NCI-H510A treated with DMSO at 0.1 percent for 48 hours (cell line): ENCODE results near the gene ATP8B1.
"Not testable (repeated sequence)": the region's sequence is repeated elsewhere in the genome, so short reads cannot be mapped to it uniquely, and the experiment has no call there.

Source experiments
- DNase-seq: peaks from one replicate; lab custom pipeline; 2025; lab: John Stamatoyannopoulos, UW

Gene ATP8B1

GRCh38 chr18:57660961-57661360 is 142.2 kb downstream of the ATP8B1 start:
- no peak for DNase-seq

DNA sequence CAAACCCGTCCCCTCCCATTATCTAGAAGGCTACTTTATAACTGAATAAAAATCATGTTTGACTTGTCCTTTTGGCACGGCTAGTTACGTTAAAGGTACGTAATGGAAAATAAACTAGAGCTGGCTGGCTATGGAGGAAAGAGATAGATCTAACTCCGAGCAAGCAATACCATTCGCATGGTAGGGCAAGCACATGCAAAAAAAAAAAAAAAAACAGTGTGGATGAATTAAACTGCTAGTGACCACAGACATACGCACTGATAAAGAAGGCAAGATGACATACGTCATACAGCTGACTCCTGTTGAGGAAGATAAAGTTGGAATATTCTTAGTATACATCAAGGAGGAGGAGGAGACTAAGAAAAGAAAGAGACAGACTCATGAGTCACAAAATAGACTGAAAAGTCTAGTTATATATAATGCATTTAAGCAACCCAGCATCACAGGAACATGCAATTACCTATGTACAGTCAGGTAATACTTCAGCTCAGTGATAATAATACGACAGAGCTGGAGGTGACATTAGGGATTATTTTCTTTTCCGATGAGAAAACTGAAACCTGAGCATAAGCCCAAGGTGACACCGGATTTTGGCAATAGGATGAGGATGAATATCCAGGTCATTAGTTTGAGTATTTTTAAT is 143.5 kb downstream of the ATP8B1 start:
- no peak for DNase-seq

- no peak for DNase-seq
Measured at GRCh38 chr18:57657542-57657941, 145.6 kb downstream of the ATP8B1 start.

GRCh38 chr18:57655740-57656139 is 147.4 kb downstream of the ATP8B1 start:
- no peak for DNase-seq

- no peak for DNase-seq
Measured at GRCh38 chr18:57651914-57652313, 151.2 kb downstream of the ATP8B1 start.

GRCh38 chr18:57649556-57650500 is 153.3 kb downstream of the ATP8B1 start:
- no peak for DNase-seq

DNA sequence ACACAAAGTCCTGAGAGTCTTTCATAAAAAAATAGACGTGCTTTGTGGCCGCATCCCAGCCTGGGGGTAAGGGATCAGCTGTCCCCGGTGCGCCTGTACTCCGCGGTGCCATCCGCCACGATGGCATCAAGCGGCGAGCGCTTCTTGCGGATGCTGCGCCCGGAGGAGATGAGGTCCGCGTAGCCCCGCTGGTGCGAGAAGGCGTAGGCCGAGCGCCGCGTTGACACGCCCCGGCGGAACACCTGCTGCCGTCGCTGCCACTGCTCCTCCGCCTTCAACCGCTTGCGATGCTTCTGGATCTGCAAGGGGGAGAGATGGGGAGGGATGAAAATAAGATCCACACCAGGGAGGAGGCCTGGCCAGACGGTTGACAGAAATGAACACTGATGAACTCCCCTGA is 154.7 kb downstream of the ATP8B1 start:
- no peak for DNase-seq

DNA sequence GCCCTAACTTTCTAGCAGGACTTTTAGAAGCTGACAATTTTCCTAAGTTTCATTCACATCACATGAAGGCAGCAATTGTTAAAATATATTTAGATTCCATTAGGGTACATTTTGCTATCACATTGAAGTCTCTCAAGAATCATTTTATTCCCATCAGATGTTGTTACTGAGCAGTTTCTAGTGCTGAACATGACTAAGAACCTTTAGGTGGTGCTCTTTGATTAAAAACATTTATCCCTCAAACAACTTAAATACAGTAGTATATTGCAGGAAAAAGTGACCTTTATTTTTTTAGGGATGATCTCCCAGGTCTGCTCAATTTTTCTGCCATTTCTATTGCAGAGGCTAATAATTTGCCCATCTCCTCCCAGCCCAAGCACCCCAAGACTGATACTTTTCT is 158.6 kb downstream of the ATP8B1 start:
- DNase-seq = peak; percentile 21

GRCh38 chr18:57643726-57644125 is 159.4 kb downstream of the ATP8B1 start:
- DNase-seq = not testable (repeated sequence)

- not testable (repeated sequence) for DNase-seq
Measured at GRCh38 chr18:57642462-57642861, 160.7 kb downstream of the ATP8B1 start.

DNA sequence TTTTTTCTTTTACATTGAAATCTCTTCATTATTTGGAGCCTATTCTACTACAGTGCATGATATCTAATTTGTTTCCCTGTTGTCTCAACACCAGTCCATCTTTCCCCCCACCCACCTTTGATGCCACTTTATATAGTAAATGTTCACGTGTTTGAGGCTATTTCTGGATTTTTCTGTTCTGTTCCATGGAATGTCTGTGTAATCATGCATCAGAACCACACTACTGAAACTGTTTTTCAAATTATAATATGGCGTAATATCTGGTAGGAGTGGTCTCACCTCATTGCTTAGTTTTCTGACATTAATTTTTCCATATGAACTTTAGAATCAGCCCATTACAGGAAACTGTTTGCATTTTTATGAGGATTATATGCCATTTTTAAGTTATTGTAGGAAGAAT is 162.4 kb downstream of the ATP8B1 start:
- DNase-seq = no peak

DNA sequence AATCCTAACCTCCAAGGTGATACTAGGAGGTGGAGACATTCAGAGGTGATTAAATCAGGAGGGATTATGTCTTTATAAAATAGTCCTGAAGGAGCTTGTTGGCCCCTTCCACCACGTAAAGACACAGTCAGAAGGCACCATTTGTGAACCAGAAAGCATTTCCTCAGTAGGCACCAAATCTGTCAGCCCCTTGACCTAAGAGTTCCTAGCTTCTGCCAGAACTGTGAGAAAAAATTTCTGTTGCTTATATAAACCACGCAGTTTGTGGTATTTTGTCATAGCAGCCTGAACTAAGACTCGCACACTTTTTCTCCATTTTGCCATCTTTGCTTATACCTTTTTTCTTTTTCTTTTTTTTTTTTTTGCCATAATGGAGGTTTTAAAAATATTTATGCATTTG is 162.9 kb downstream of the ATP8B1 start:
- DNase-seq = no peak

- no peak for DNase-seq
Measured at GRCh38 chr18:57635003-57635822, 167.9 kb downstream of the ATP8B1 start.

- DNase-seq = peak; percentile 21
Measured at GRCh38 chr18:57631697-57632096, 171.4 kb downstream of the ATP8B1 start.

- no peak for DNase-seq
Measured at GRCh38 chr18:57630754-57631595, 172.1 kb downstream of the ATP8B1 start.

DNA sequence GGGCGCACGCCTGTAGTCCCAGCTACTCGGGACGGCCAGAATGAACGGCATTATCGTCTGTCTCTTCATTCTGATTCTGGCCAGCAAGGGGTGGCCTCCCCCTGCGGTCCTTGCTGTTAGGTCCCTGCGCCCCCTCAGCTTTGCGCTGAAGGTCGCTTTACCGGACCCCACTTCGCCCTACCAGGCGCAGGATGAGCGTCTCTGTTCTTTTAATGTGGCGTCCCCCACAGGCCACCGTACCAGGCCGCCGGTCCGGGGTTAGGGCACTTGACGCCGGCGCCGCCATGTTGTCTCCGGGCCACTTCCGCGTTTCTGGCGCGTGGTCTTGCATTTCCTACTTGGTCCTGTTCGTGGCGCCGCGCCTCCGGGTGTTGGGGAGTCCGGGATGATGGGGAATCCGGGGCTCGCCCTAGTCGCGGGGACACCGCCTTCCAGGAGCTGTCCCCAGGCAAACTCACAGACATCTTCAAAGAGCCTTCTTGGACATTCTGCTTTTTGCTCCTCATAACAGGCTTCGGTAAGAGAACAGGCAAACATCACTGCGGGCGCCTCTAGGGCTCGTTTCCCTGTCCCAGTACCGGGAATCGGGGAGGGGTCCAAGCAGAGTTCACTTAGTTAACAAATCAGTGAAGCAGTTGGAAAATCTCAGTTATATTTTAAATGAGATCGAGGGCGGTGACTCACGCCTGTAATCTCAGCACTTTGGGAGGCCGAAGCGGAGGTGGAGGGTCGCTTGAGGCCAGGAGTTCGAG is 172.9 kb downstream of the ATP8B1 start:
- peak; percentile 96 for DNase-seq

DNA sequence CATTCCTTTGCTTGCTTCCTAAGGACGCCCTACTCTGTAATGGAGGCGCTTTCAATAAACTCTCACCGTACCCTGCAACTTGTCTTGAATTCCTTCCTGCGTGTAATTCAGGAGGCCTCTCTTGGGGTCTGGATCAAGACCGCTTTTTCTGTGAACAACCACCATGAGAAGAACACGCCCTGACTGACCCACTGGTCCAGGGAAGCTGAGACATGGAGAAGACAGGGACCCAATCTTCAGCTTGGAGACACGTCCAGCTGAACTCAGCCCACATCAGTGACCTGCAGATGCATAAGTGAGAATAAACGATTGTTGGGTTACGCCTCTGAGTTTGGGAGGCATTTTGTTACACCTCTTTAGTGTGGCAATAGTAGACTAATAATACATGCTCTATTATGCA is 173.7 kb downstream of the ATP8B1 start:
- DNase-seq = no peak

DNA sequence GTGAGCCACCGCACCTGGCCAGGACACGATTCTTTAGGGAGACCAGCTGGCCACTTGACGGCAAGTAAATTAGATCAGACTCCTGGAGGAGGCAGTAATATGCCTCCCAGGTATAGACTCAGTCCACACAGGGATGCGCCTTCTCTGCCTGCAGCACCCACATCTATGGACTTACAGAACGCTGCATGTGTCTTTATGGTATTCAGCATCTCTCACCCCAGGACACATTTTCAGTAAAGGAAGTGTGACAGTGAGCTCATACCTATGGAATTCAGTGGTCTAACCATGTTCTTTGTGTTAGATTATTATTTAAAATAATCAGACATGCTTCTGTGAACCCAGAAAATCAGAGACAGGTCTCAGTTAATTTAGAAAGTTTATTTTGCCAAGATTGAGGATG is 175.6 kb downstream of the ATP8B1 start:
- DNase-seq = no peak

DNA sequence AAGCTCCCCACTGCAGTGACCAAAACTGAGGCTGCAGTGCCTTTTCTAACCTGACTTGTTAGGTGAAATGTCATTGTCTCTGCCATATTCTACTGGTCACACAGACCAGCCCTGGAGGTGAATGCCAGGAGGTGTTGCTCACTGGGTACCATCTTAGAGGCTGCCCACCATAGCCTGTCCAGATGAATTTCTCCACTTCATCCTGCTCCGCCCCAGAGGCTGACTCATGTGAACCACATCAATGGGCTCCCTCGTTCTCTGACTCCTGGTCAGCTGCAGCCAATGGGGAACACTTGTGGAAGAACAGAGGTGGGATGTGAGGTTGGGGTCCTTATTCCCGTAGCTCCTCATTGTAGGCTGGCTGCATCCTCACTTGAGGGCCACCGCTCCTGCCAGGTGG is 178.1 kb downstream of the ATP8B1 start:
- DNase-seq = no peak

- DNase-seq = no peak
Measured at GRCh38 chr18:57621246-57621604, 181.9 kb downstream of the ATP8B1 start.

DNA sequence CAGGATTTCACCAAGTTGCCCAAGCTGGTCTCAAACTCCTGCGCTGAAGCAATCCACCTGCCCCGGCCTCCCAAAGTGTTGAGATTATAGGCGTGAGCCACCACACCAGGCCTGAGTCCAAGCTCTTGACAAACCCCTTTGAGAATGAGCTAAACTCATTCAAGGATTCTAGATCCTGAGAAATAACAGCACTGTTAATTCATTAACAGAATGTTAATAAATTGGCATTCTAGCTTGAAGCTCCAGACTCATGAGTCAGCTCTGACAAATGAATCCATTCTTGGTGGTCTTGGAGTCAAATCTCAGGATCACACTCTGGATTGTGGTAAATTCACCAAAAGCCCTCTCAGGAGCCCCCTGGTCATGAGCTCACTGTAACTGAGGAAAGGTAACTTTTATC is 183.2 kb downstream of the ATP8B1 start:
- no peak for DNase-seq
